ENCODE results near the gene WASF3. TPM values are rescaled to one million over a fixed set of nuclear protein-coding genes. Genes with fewer than 3 reads are reported as not detected.

Gene WASF3
- total and polyA plus RNA-seq, 3 donors from 2014 or later = 27.3 to 36.2 (median 30.8) TPM

GRCh38 chr13:26585136-26585535 lies 27.7 kb downstream of the WASF3 start:
- intact Hi-C loops (cut with DNase I; ENCODE audit: low total_unique reads) = no loop called here
- H3K27ac ChIP-seq = no peak overlapping the region
- H3K36me3 ChIP-seq (ENCODE audit: low read depth, missing control alignments) = no peaks in the 10 kb centered on the region
- WGBS, 2 donors = 76 to 78% methylated on average over 1 of the region's 1 CpG
- peaks cover 6% of the 10 kb centered on the region for H3K4me1 ChIP-seq
- no peaks in the 10 kb centered on the region for H3K27me3 ChIP-seq
- no peak overlapping the region for H3K4me3 ChIP-seq
- no peak for DNase-seq
- TF ChIP-seq POLR2A (IDR thresholded peaks at IDR 0.05) = no peak
- TF ChIP-seq, protein P1, sequence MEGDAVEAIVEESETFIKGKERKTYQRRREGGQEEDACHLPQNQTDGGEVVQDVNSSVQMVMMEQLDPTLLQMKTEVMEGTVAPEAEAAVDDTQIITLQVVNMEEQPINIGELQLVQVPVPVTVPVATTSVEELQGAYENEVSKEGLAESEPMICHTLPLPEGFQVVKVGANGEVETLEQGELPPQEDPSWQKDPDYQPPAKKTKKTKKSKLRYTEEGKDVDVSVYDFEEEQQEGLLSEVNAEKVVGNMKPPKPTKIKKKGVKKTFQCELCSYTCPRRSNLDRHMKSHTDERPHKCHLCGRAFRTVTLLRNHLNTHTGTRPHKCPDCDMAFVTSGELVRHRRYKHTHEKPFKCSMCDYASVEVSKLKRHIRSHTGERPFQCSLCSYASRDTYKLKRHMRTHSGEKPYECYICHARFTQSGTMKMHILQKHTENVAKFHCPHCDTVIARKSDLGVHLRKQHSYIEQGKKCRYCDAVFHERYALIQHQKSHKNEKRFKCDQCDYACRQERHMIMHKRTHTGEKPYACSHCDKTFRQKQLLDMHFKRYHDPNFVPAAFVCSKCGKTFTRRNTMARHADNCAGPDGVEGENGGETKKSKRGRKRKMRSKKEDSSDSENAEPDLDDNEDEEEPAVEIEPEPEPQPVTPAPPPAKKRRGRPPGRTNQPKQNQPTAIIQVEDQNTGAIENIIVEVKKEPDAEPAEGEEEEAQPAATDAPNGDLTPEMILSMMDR (IDR thresholded peaks at IDR 0.05) = no peak
- H3K9me3 ChIP-seq = no peaks in the 10 kb centered on the region

GRCh38 chr13:26587251-26587650 lies 29.8 kb downstream of the WASF3 start:
- peaks cover 6% of the 10 kb centered on the region for H3K4me1 ChIP-seq
- H3K9me3 ChIP-seq = no peaks in the 10 kb centered on the region
- TF ChIP-seq, protein P1 (IDR thresholded peaks at IDR 0.05) = no peak
- TF ChIP-seq POLR2A (IDR thresholded peaks at IDR 0.05) = no peak
- H3K4me3 ChIP-seq = no peak overlapping the region
- no peaks in the 10 kb centered on the region for H3K36me3 ChIP-seq (ENCODE audit: low read depth, missing control alignments)
- no peak overlapping the region for H3K27ac ChIP-seq
- intact Hi-C loops (cut with DNase I; ENCODE audit: low total_unique reads) = no loop called here
- no peak for DNase-seq
- H3K27me3 ChIP-seq = no peaks in the 10 kb centered on the region

- no peaks in the 10 kb centered on the region for H3K36me3 ChIP-seq (ENCODE audit: low read depth, missing control alignments)
- no peak for DNase-seq
- intact Hi-C loops (cut with DNase I; ENCODE audit: low total_unique reads) = no loop called here
- no peak overlapping the region for H3K4me3 ChIP-seq
- no peak overlapping the region for H3K27ac ChIP-seq
- no peaks in the 10 kb centered on the region for H3K9me3 ChIP-seq
- 96 to 97% methylated on average over 1 of the region's 1 CpG for WGBS, 2 donors
- H3K4me1 ChIP-seq = peaks cover under 1% of the 10 kb centered on the region
- H3K27me3 ChIP-seq = no peaks in the 10 kb centered on the region
- TF ChIP-seq POLR2A (IDR thresholded peaks at IDR 0.05) = no peak
- TF ChIP-seq, protein P1 (IDR thresholded peaks at IDR 0.05) = no peak
Observed at GRCh38 chr13:26589226-26589625, 31.7 kb downstream of the WASF3 start.

GRCh38 chr13:26589754-26590153 lies 32.3 kb downstream of the WASF3 start:
- DNase-seq = no peak
- H3K9me3 ChIP-seq = no peaks in the 10 kb centered on the region
- WGBS, 2 donors = 59 to 63% methylated on average over 1 of the region's 1 CpG

DNA sequence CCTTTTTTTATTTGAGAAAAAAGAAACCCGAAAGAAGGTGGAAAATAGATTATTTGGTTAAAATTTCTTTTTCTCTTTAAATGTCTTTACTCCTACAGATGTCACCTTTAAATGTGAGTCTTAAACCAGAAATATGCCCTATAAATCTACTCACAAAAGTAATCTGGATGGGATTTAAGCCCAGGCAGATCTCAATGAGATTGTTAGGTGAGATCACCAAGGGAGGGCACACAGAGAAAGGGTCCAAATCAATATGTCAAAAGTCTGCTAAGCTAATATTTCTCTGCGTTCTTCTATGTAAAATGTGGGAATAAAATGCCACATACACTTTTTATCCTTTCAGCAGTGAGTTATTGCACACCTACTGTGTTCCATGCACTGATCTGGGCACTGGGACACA lies 32.9 kb downstream of the WASF3 start:
- Histone ChIP-seq H3K27ac (no peak overlapping the region), H3K9me3 (no peaks in the 10 kb centered on the region), H3K27me3 (no peaks in the 10 kb centered on the region), H3K4me1 (no peaks in the 10 kb centered on the region), H3K4me3 (no peak overlapping the region), H3K36me3 (ENCODE audit: low read depth, missing control alignments) (no peaks in the 10 kb centered on the region)
- TF ChIP-seq, protein P1 (IDR thresholded peaks at IDR 0.05) = no peak
- TF ChIP-seq POLR2A (IDR thresholded peaks at IDR 0.05) = no peak
- intact Hi-C loops (cut with DNase I; ENCODE audit: low total_unique reads) = no loop called here
- WGBS, 2 donors = 85 to 88% methylated on average over 2 of the region's 2 CpGs
- DNase-seq = no peak

More at GRCh38 chr13:26589754-26590153, 32.3 kb downstream of the WASF3 start:
- no peak overlapping the region for H3K27ac ChIP-seq
- TF ChIP-seq, protein P1 (IDR thresholded peaks at IDR 0.05) = no peak
- TF ChIP-seq POLR2A (IDR thresholded peaks at IDR 0.05) = no peak
- no peak overlapping the region for H3K4me3 ChIP-seq
- intact Hi-C loops (cut with DNase I; ENCODE audit: low total_unique reads) = no loop called here
- no peaks in the 10 kb centered on the region for H3K27me3 ChIP-seq
- no peaks in the 10 kb centered on the region for H3K4me1 ChIP-seq
- no peaks in the 10 kb centered on the region for H3K36me3 ChIP-seq (ENCODE audit: low read depth, missing control alignments)
